ENCODE data around the gene SV2C.

Gene SV2C

DNA sequence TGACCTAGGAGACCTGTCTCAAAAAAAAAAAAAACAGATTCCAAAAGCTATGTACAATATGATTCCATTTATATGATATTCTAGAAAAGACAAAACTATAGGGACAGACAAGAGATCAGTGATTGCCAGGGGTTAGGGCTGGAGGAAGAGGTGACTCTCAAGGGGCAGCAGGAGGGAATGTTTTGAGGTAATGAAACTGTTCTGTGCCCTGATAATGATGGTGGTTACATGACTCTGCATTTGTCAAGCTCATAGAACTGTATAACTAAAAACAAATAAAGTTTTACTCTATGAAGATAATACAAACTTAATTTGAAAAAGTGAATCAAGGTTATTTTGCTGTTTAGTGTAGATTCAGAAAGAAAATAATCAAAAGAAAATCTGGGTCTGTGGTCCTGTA, 194.6 kb downstream of the SV2C start:
- no peaks in the 10 kb centered on the region for H3K9me2 ChIP-seq (replicated peaks; ENCODE audit: insufficient read depth, low read length)
- H3K36me3 ChIP-seq (ENCODE audit: low read length): no peaks in the 10 kb centered on the region
- no peak for TF ChIP-seq EZH2phosphoT487 (conservative IDR thresholded peaks at IDR 0.05; ENCODE audit: low read length)
- TF ChIP-seq, protein P1, sequence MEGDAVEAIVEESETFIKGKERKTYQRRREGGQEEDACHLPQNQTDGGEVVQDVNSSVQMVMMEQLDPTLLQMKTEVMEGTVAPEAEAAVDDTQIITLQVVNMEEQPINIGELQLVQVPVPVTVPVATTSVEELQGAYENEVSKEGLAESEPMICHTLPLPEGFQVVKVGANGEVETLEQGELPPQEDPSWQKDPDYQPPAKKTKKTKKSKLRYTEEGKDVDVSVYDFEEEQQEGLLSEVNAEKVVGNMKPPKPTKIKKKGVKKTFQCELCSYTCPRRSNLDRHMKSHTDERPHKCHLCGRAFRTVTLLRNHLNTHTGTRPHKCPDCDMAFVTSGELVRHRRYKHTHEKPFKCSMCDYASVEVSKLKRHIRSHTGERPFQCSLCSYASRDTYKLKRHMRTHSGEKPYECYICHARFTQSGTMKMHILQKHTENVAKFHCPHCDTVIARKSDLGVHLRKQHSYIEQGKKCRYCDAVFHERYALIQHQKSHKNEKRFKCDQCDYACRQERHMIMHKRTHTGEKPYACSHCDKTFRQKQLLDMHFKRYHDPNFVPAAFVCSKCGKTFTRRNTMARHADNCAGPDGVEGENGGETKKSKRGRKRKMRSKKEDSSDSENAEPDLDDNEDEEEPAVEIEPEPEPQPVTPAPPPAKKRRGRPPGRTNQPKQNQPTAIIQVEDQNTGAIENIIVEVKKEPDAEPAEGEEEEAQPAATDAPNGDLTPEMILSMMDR (IDR thresholded peaks at IDR 0.05; ENCODE audit: insufficient read depth, low read length, poor library complexity, severe bottlenecking): no peak

GRCh38 chr5:76278261-76278789, 195.1 kb downstream of the SV2C start:
- no peaks in the 10 kb centered on the region for H4K20me1 ChIP-seq (ENCODE audit: low read depth, low read length)

More for the DNA sequence above, 194.6 kb downstream of the SV2C start:
- H3K4me2 ChIP-seq (ENCODE audit: low read depth, low read length, poor library complexity, severe bottlenecking): no peak overlapping the region
- no peak overlapping the region for H3K27ac ChIP-seq (ENCODE audit: low read depth, low read length)
- H3K79me2 ChIP-seq (ENCODE audit: insufficient read depth, low read length): no peaks in the 10 kb centered on the region
- H2AFZ ChIP-seq (ENCODE audit: low read depth, low read length, severe bottlenecking): no peak overlapping the region
- H3K27me3 ChIP-seq (ENCODE audit: low read length): no peaks in the 10 kb centered on the region
- no peaks in the 10 kb centered on the region for H3K9me3 ChIP-seq (ENCODE audit: insufficient read depth, low read length)
- H3K9ac ChIP-seq (ENCODE audit: low read length): no peak overlapping the region
- H3K4me3 ChIP-seq (ENCODE audit: insufficient read depth, low read length, poor library complexity, severe bottlenecking): no peak overlapping the region
- no peaks in the 10 kb centered on the region for H4K20me1 ChIP-seq (ENCODE audit: low read depth, low read length)
- no peaks in the 10 kb centered on the region for H3F3A ChIP-seq (ENCODE audit: insufficient read depth)

GRCh38 chr5:76280494-76280893, 197.3 kb downstream of the SV2C start:
- H3K9me3 ChIP-seq (ENCODE audit: insufficient read depth, low read length): no peaks in the 10 kb centered on the region
- TF ChIP-seq, protein P1 (IDR thresholded peaks at IDR 0.05; ENCODE audit: insufficient read depth, low read length, poor library complexity, severe bottlenecking): no peak
- TF ChIP-seq EZH2phosphoT487 (conservative IDR thresholded peaks at IDR 0.05; ENCODE audit: low read length): no peak
- H3K9ac ChIP-seq (ENCODE audit: low read length): no peak overlapping the region
- no peaks in the 10 kb centered on the region for H3K79me2 ChIP-seq (ENCODE audit: insufficient read depth, low read length)
- no peak overlapping the region for H3K4me3 ChIP-seq (ENCODE audit: insufficient read depth, low read length, poor library complexity, severe bottlenecking)
- H3K9me2 ChIP-seq (replicated peaks; ENCODE audit: insufficient read depth, low read length): no peaks in the 10 kb centered on the region
- H4K20me1 ChIP-seq (ENCODE audit: low read depth, low read length): no peaks in the 10 kb centered on the region
- no peaks in the 10 kb centered on the region for H3F3A ChIP-seq (ENCODE audit: insufficient read depth)
- no peak overlapping the region for H3K4me2 ChIP-seq (ENCODE audit: low read depth, low read length, poor library complexity, severe bottlenecking)
- H3K36me3 ChIP-seq (ENCODE audit: low read length): no peaks in the 10 kb centered on the region
- H3K27ac ChIP-seq (ENCODE audit: low read depth, low read length): no peak overlapping the region
- H2AFZ ChIP-seq (ENCODE audit: low read depth, low read length, severe bottlenecking): no peak overlapping the region
- H3K27me3 ChIP-seq (ENCODE audit: low read length): no peaks in the 10 kb centered on the region

More at GRCh38 chr5:76278261-76278789, 195.1 kb downstream of the SV2C start:
- H3K4me2 ChIP-seq (ENCODE audit: low read depth, low read length, poor library complexity, severe bottlenecking): no peak overlapping the region
- no peaks in the 10 kb centered on the region for H3K9me3 ChIP-seq (ENCODE audit: insufficient read depth, low read length)
- H3K4me3 ChIP-seq (ENCODE audit: insufficient read depth, low read length, poor library complexity, severe bottlenecking): no peak overlapping the region
- H3K27ac ChIP-seq (ENCODE audit: low read depth, low read length): no peak overlapping the region
- H3F3A ChIP-seq (ENCODE audit: insufficient read depth): no peaks in the 10 kb centered on the region
- no peaks in the 10 kb centered on the region for H3K9me2 ChIP-seq (replicated peaks; ENCODE audit: insufficient read depth, low read length)
- no peaks in the 10 kb centered on the region for H3K36me3 ChIP-seq (ENCODE audit: low read length)
- no peaks in the 10 kb centered on the region for H3K79me2 ChIP-seq (ENCODE audit: insufficient read depth, low read length)
- H3K27me3 ChIP-seq (ENCODE audit: low read length): no peaks in the 10 kb centered on the region
- TF ChIP-seq EZH2phosphoT487 (conservative IDR thresholded peaks at IDR 0.05; ENCODE audit: low read length): no peak
- TF ChIP-seq, protein P1 (IDR thresholded peaks at IDR 0.05; ENCODE audit: insufficient read depth, low read length, poor library complexity, severe bottlenecking): no peak
- H3K9ac ChIP-seq (ENCODE audit: low read length): no peak overlapping the region
- no peak overlapping the region for H2AFZ ChIP-seq (ENCODE audit: low read depth, low read length, severe bottlenecking)

All from SU-DHL-6 (cell line).